Heart left ventricle (tissue), 13 donors: ENCODE data around the gene CYP2R1.

Experiments used
- CTCF ChIP-seq, 12 donors: fragments of 200-600 bp; sonication (generic) in 4 of 12; IDR thresholded peaks; one replicate each; pipeline versions ENCODE4 v1.5.0 to v1.8.0; 2018 to 2022; ENCODE audit warnings: antibody characterized with exemption in 12 of 12, mild to moderate bottlenecking in 5 of 12
- POLR2A ChIP-seq, 2 donors: fragments of 450-650 bp; IDR thresholded peaks; one replicate each; pipeline ENCODE4 v1.6.1; 2017; ENCODE audit warnings: antibody characterized with exemption in 2 of 2, mild to moderate bottlenecking in 2 of 2, moderate library complexity in 2 of 2
- donor health status: ischemic (EF 13 %, LVEDD 7.1; RV severe dilation, severe dysfunction).
- donor health status: DM: no; HTN: yes; CAD: no.
- donor health status: DM: no; HTN: no; CAD: no.
- donor health status: ischemic (EF 25% LVEDD 6.9; RV normal size, moderate dysfunction).
- donor health status: ischemic (EF 25% LVEDD 5.7; RV mildly dilated, moderate dysfunction).
- donor health status: ischemic (EF 35%, LVEDD 5.7; RV mildly dilated, moderate dysfunction).
- donor health status: nonischemic (EF 11% LVEDD 7.7; RV severe dilation, severe dysfunction).
- donor health status: DM: yes; HTN: yes; CAD: no.
- donor health status: PGD.
- donor health status: ischemic (EF 29% LVEDD 5.4; RV normal size, mild dysfunction).
- donor health status: nonischemic (EF 23%, LVEDD 6.1; RV moderate dilation, normal function).

GRCh38 chr11:14924318-14924717, 32.3 kb upstream of the CYP2R1 start:
- TF ChIP-seq CTCF (IDR thresholded peaks at IDR 0.05) (no peak), POLR2A (IDR thresholded peaks at IDR 0.05) (no peak)
